Keratinocyte (primary cell): ENCODE data around the gene TCP11.

Experiments
- CTCF ChIP-seq, 3 experiments: IDR thresholded peaks in 1 of 3; conservative IDR thresholded peaks in 1 of 3; optimal IDR thresholded peaks in 1 of 3; 2 replicates in 2 of 3; 3 replicates in 1 of 3; pipeline versions ENCODE3 to v1.5.1; 2011; ENCODE audit warnings: low read length in 3 of 3, mild to moderate bottlenecking in 3 of 3, moderate library complexity in 2 of 3, control low read depth in 1 of 3, inconsistent platforms in 1 of 3; ENCODE audit not compliant: insufficient read depth in 2 of 3; ENCODE audit errors: extremely low read depth in 1 of 3
- EZH2 ChIP-seq: IDR thresholded peaks from one replicate; pipeline ENCODE4 v1.6.1; 2012; ENCODE audit warnings: inconsistent platforms, mild to moderate bottlenecking, low read length, moderate library complexity

- TF ChIP-seq CTCF (optimal IDR thresholded peaks at IDR 0.05 in 1 of 3, IDR thresholded peaks at IDR 0.05 in 1 of 3, conservative IDR thresholded peaks at IDR 0.05 in 1 of 3; ENCODE audit: extremely low read depth in 1 of 3, insufficient read depth in 2 of 3, low read length in 3 of 3) (no peak), EZH2 (no peak)
These were observed 40.9 kb upstream of the TCP11 start for GRCh38 chr6:35181933-35182612.
